IMR-90 (cell line): ENCODE measurements around the gene DOCK4. TPM values are rescaled to one million over a fixed set of nuclear protein-coding genes. Genes with fewer than 3 reads are reported as not detected.

ENCODE experiments used
- ATAC-seq: fragments of 200-7000 bp; cut with Tn5 transposase; 2 replicates; pipeline ENCODE4 v1.9.1; 2020; ENCODE audit warnings: low read depth, mild to moderate bottlenecking, moderate library complexity
- BruUV-seq: library from RNA; stranded (reverse); fragments of 400-500 nt; replicated peaks from 2 replicates; lab custom pipeline; 2021; lab: Mats Ljungman, UMichigan
- CTCF ChIA-PET: fragments of 300-600 bp; formaldehyde crosslinking; extraction: SDS; loops from one replicate; lab custom pipeline; 2021; ENCODE audit warnings: antibody characterized with exemption; lab: Yijun Ruan, JAX
- POLR2A ChIA-PET: fragments of 300-600 bp; sonication (Branson Sonifier 250); formaldehyde crosslinking; loops from one replicate; lab custom pipeline; 2022; ENCODE audit warnings: antibody characterized with exemption; ENCODE audit not compliant: unreplicated experiment; lab: Charles Lee
- DNase-seq: peaks from one replicate; pipeline ENCODE4 v3.0.0; 2013
- H2AFZ ChIP-seq: replicated peaks from 2 replicates; pipeline ENCODE3; 2013; ENCODE audit warnings: low read length, mild to moderate bottlenecking; ENCODE audit not compliant: poor library complexity
- H2AK5ac ChIP-seq: 2 replicates; pipeline ENCODE4 v1.6.1; 2013; ENCODE audit warnings: low read depth, low read length, inconsistent platforms
- H2AK9ac ChIP-seq: replicated peaks from 2 replicates; pipeline ENCODE3; 2013; ENCODE audit warnings: mild to moderate bottlenecking, low read depth, low read length, moderate library complexity; ENCODE audit not compliant: poor library complexity
- H2BK120ac ChIP-seq: 2 replicates; pipeline ENCODE4 v1.6.1; 2013; ENCODE audit warnings: low read depth, low read length, inconsistent platforms
- H2BK15ac ChIP-seq: 3 replicates; pipeline ENCODE4 v1.6.1; 2013; ENCODE audit warnings: low read depth, low read length, inconsistent platforms
- H2BK20ac ChIP-seq: 2 replicates; pipeline ENCODE4 v1.6.1; 2013; ENCODE audit warnings: low read depth, mild to moderate bottlenecking, inconsistent platforms, low read length, moderate library complexity
- H2BK5ac ChIP-seq: 2 replicates; pipeline ENCODE4 v1.6.1; 2013; ENCODE audit warnings: mild to moderate bottlenecking, low read depth, low read length, inconsistent platforms; ENCODE audit not compliant: poor library complexity, severe bottlenecking
- H3K14ac ChIP-seq: replicated peaks from 2 replicates; pipeline ENCODE4 v1.6.1; 2013; ENCODE audit warnings: low read depth, low read length, inconsistent platforms
- H3K18ac ChIP-seq: 2 replicates; pipeline ENCODE4 v1.6.1; 2013; ENCODE audit warnings: low read depth, low read length, control low read depth
- H3K23ac ChIP-seq: 2 replicates; pipeline ENCODE4 v1.6.1; 2013; ENCODE audit warnings: low read depth, low read length, inconsistent platforms
- H3K27ac ChIP-seq: 2 replicates; pipeline ENCODE4 v1.5.1; 2013; ENCODE audit warnings: mild to moderate bottlenecking, control low read depth, low read length; ENCODE audit not compliant: insufficient read depth
- H3K27me3 ChIP-seq: 2 replicates; pipeline ENCODE4 v1.6.1; 2013; ENCODE audit warnings: low read length; ENCODE audit not compliant: control insufficient read depth, insufficient read depth
- H3K36me3 ChIP-seq: 2 replicates; pipeline ENCODE4 v1.6.1; 2013; ENCODE audit warnings: low read length, mixed read lengths; ENCODE audit not compliant: control insufficient read depth, insufficient read depth
- H3K4ac ChIP-seq: 2 replicates; pipeline ENCODE4 v1.6.1; 2013; ENCODE audit warnings: low read depth, low read length, inconsistent platforms
- H3K4me1 ChIP-seq: 2 replicates; pipeline ENCODE4 v1.6.1; 2013; ENCODE audit warnings: low read length, mixed read lengths; ENCODE audit not compliant: control insufficient read depth, insufficient read depth
- H3K4me2 ChIP-seq: 2 replicates; pipeline ENCODE4 v1.6.1; 2013; ENCODE audit warnings: low read depth, mild to moderate bottlenecking, control low read depth, low read length, moderate library complexity
- H3K4me3 ChIP-seq: 2 replicates; pipeline ENCODE4 v1.5.1; 2013; ENCODE audit warnings: low read depth, mild to moderate bottlenecking, control low read depth, low read length, moderate library complexity; ENCODE audit not compliant: insufficient read depth
- H3K56ac ChIP-seq: 2 replicates; pipeline ENCODE4 v1.6.1; 2013; ENCODE audit warnings: low read length, inconsistent platforms; ENCODE audit not compliant: insufficient read depth; ENCODE audit errors: extremely low read depth
- H3K79me1 ChIP-seq, 2 experiments: 2 replicates each; pipeline ENCODE4 v1.6.1; 2013; ENCODE audit warnings: low read length in 2 of 2, inconsistent platforms in 1 of 2, low read depth in 1 of 2
- H3K9ac ChIP-seq: 2 replicates; pipeline ENCODE4 v1.6.1; 2013; ENCODE audit warnings: low read depth, low read length, control low read depth
- H3K9me1 ChIP-seq: 2 replicates; pipeline ENCODE4 v1.6.1; 2013; ENCODE audit warnings: low read length, inconsistent platforms; ENCODE audit not compliant: insufficient read depth
- H3K9me3 ChIP-seq: 2 replicates; pipeline ENCODE4 v1.6.1; 2013; ENCODE audit warnings: low read length; ENCODE audit not compliant: control insufficient read depth, insufficient read depth
- H4K20me1 ChIP-seq: 2 replicates; pipeline ENCODE4 v1.6.1; 2013; ENCODE audit warnings: low read length, inconsistent platforms; ENCODE audit not compliant: insufficient read depth
- H4K5ac ChIP-seq: 2 replicates; pipeline ENCODE4 v1.6.1; 2013; ENCODE audit warnings: mild to moderate bottlenecking, low read depth, low read length, control low read depth
- H4K8ac ChIP-seq, 2 experiments: 2 replicates each; pipeline ENCODE4 v1.6.1; 2013; ENCODE audit warnings: low read depth in 2 of 2, low read length in 2 of 2, control low read depth in 1 of 2, inconsistent platforms in 1 of 2
- H4K91ac ChIP-seq: 2 replicates; pipeline ENCODE4 v1.6.1; 2013; ENCODE audit warnings: low read depth, low read length, inconsistent platforms; ENCODE audit not compliant: insufficient read depth
- MXI1 ChIP-seq: IDR thresholded peaks from 2 replicates; pipeline ENCODE4 v1.6.1; 2012; ENCODE audit warnings: low read depth, mild to moderate bottlenecking, low read length, moderate library complexity, borderline replicate concordance
- RAD21 ChIP-seq: IDR thresholded peaks from 2 replicates; pipeline ENCODE4 v1.6.1; 2012; ENCODE audit warnings: low read length, improper control_type of control experiment
- dilution Hi-C: fragments of 300-500 bp; cut with HindIII; formaldehyde crosslinking; loops from one replicate; pipeline ENCODE4 v1.14.3; 2018; ENCODE audit warnings: low sequenced_read_pairs; ENCODE audit not compliant: unreplicated experiment
- in situ Hi-C: fragments of 300-500 bp; cut with MboI; formaldehyde crosslinking; loops from 3 replicates; pipeline ENCODE4 v1.14.3; 2019; ENCODE audit warnings: low sequenced_read_pairs, inconsistent platforms, mixed read lengths
- intact Hi-C: fragments of 100-400 bp; cut with micrococcal nuclease; formaldehyde crosslinking; loops from 2 replicates; pipeline ENCODE4 v1.10.0; 2022
- polyA plus RNA-seq, 3 experiments: library from polyadenylated mRNA; depleted of rRNA; stranded (reverse); fragments of >200 nt; gene quantifications; 2 replicates each; pipeline ENCODE4 v1.2.3, GENCODE V29; 2012; ENCODE audit warnings: low replicate concordance in 1 of 3
- total RNA-seq: library from RNA; depleted of rRNA; stranded (reverse); fragments of >200 nt; gene quantifications from 2 replicates; pipeline ENCODE4 v1.2.3, GENCODE V29; 2012
- TF ChIP-seq, protein P1 (sequence below): conservative IDR thresholded peaks from 2 replicates; pipeline ENCODE4 v1.5.1; 2012; ENCODE audit warnings: mild to moderate bottlenecking, low read depth, low read length, improper control_type of control experiment
- TF ChIP-seq, protein P2 (sequence below): fragments of 150-350 bp; IDR thresholded peaks from 2 replicates; pipeline ENCODE4 v1.6.1; 2016; ENCODE audit warnings: low read depth, mild to moderate bottlenecking, low read length, moderate library complexity, borderline replicate concordance

Gene DOCK4
- total and polyA plus RNA-seq, 2 of the 4 experiments (the other 2 are of a cell fraction), result 4.4 to 12.2 TPM

DNA sequence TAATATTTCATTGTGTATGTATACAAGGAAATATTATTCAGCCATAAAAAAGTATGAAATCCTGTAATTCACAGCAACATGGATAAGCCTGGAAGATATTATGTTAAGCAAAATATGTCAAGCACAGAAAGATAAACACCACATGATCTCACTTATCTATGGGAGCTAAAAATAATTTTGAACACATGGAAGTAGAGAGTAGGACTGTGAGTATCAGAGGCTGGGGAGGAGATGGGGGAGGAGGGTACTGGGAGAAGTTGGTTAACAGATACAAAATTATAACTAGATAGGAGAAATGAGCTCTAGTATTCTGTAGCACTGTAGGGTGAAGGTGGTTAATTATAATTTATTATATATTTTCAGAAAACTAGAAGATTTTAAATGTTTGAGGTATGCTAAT lies 132.7 kb downstream of the DOCK4 start:
- Histone ChIP-seq H3K23ac (no peak overlapping the region), H2AFZ (no peak overlapping the region), H3K18ac (no peak overlapping the region), H3K56ac (no peak overlapping the region), H3K14ac (no peak overlapping the region), H3K9me1 (peaks cover 3% of the 10 kb centered on the region; the same call in 1 of the 2 replicates), H3K27me3 (no peaks in the 10 kb centered on the region), H3K9ac (no peak overlapping the region), H2BK15ac (no peak overlapping the region), H3K4me2 (no peak overlapping the region), H2AK9ac (no peak overlapping the region), H4K8ac (no peak overlapping the region), H2BK120ac (no peak overlapping the region), H3K79me1 (peaks cover 9 to 23% of the 10 kb centered on the region in 2 experiments; a peak in 2 of 4 replicates), H4K91ac (no peak overlapping the region), H2BK5ac (no peak overlapping the region), H3K4me3 (no peak overlapping the region), H3K9me3 (peaks cover 4% of the 10 kb centered on the region), H2BK20ac (no peak overlapping the region), H3K4ac (no peak overlapping the region), H2AK5ac (no peak overlapping the region), H4K20me1 (no peaks in the 10 kb centered on the region; the same call in 1 of the 2 replicates), H3K27ac (no peak overlapping the region), H3K4me1 (peaks cover 4% of the 10 kb centered on the region; the same call in 1 of the 2 replicates), H4K5ac (no peak overlapping the region), H3K36me3 (no peaks in the 10 kb centered on the region)
- TF ChIP-seq, protein P1, sequence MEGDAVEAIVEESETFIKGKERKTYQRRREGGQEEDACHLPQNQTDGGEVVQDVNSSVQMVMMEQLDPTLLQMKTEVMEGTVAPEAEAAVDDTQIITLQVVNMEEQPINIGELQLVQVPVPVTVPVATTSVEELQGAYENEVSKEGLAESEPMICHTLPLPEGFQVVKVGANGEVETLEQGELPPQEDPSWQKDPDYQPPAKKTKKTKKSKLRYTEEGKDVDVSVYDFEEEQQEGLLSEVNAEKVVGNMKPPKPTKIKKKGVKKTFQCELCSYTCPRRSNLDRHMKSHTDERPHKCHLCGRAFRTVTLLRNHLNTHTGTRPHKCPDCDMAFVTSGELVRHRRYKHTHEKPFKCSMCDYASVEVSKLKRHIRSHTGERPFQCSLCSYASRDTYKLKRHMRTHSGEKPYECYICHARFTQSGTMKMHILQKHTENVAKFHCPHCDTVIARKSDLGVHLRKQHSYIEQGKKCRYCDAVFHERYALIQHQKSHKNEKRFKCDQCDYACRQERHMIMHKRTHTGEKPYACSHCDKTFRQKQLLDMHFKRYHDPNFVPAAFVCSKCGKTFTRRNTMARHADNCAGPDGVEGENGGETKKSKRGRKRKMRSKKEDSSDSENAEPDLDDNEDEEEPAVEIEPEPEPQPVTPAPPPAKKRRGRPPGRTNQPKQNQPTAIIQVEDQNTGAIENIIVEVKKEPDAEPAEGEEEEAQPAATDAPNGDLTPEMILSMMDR, result no peak
- TF ChIP-seq, protein P2, sequence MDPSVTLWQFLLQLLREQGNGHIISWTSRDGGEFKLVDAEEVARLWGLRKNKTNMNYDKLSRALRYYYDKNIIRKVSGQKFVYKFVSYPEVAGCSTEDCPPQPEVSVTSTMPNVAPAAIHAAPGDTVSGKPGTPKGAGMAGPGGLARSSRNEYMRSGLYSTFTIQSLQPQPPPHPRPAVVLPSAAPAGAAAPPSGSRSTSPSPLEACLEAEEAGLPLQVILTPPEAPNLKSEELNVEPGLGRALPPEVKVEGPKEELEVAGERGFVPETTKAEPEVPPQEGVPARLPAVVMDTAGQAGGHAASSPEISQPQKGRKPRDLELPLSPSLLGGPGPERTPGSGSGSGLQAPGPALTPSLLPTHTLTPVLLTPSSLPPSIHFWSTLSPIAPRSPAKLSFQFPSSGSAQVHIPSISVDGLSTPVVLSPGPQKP, result no peak
- TF ChIP-seq MXI1, result no peak
- no peak for TF ChIP-seq RAD21
- in situ Hi-C loops (no loop called here), dilution Hi-C loops (no loop called here), intact Hi-C loops (loop anchor here (10.0 kb wide), 1 partner anchor 341 kb away; no protein-coding TSS in a partner anchor)
- BruUV-seq, result no TSS peak
- ATAC-seq, result no peak
- POLR2A ChIA-PET, result no interaction called here
- DNase-seq, result no peak
- CTCF ChIA-PET, result no interaction called here
